ENCODE results near the gene ZNF425.

- TF ChIP-seq, protein P1, sequence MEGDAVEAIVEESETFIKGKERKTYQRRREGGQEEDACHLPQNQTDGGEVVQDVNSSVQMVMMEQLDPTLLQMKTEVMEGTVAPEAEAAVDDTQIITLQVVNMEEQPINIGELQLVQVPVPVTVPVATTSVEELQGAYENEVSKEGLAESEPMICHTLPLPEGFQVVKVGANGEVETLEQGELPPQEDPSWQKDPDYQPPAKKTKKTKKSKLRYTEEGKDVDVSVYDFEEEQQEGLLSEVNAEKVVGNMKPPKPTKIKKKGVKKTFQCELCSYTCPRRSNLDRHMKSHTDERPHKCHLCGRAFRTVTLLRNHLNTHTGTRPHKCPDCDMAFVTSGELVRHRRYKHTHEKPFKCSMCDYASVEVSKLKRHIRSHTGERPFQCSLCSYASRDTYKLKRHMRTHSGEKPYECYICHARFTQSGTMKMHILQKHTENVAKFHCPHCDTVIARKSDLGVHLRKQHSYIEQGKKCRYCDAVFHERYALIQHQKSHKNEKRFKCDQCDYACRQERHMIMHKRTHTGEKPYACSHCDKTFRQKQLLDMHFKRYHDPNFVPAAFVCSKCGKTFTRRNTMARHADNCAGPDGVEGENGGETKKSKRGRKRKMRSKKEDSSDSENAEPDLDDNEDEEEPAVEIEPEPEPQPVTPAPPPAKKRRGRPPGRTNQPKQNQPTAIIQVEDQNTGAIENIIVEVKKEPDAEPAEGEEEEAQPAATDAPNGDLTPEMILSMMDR (IDR thresholded peaks at IDR 0.05) = no peak
- no peak for TF ChIP-seq POLR2A (IDR thresholded peaks at IDR 0.05)
- no peak for TF ChIP-seq EP300 (IDR thresholded peaks at IDR 0.05)
- TF ChIP-seq POLR2AphosphoS5 (IDR thresholded peaks at IDR 0.05) = no peak
These were observed 40.3 kb downstream of the ZNF425 start for GRCh38 chr7:149085866-149086265.

Data from stomach (tissue), 4 donors.